Measurements from ENCODE around the gene PODXL.

Gene PODXL

GRCh38 chr7:131600085-131600881 lies 43.9 kb upstream of the PODXL start:
- H3K4me3 ChIP-seq (ENCODE audit: low read depth, low read length): no peak overlapping the region
- peak; percentile 59 for DNase-seq (ENCODE audit: low read depth, low spot score)
- in situ Hi-C loops (cut with HindIII; ENCODE audit: low sequenced_read_pairs): no loop called here
- TF ChIP-seq CTCF (IDR thresholded peaks at IDR 0.05; ENCODE audit: low read depth, low read length): no peak

GRCh38 chr7:131596785-131597184 lies 40.4 kb upstream of the PODXL start:
- H3K4me3 ChIP-seq (ENCODE audit: low read depth, low read length): no peak overlapping the region
- in situ Hi-C loops (cut with HindIII; ENCODE audit: low sequenced_read_pairs): no loop called here
- no peak for DNase-seq (ENCODE audit: low read depth, low spot score)
- no peak for TF ChIP-seq CTCF (IDR thresholded peaks at IDR 0.05; ENCODE audit: low read depth, low read length)

- in situ Hi-C loops (cut with HindIII; ENCODE audit: low sequenced_read_pairs): no loop called here
- H3K4me3 ChIP-seq (ENCODE audit: low read depth, low read length): no peak overlapping the region
- no peak for TF ChIP-seq CTCF (IDR thresholded peaks at IDR 0.05; ENCODE audit: low read depth, low read length)
- no peak for DNase-seq (ENCODE audit: low read depth, low spot score)
Measured at GRCh38 chr7:131595699-131596098, 39.3 kb upstream of the PODXL start.

- in situ Hi-C loops (cut with HindIII; ENCODE audit: low sequenced_read_pairs): no loop called here
- no peak for DNase-seq (ENCODE audit: low read depth, low spot score)
- no peak overlapping the region for H3K4me3 ChIP-seq (ENCODE audit: low read depth, low read length)
- no peak for TF ChIP-seq CTCF (IDR thresholded peaks at IDR 0.05; ENCODE audit: low read depth, low read length)
Measured at GRCh38 chr7:131591687-131592319, 35.4 kb upstream of the PODXL start.

GRCh38 chr7:131587315-131587923 lies 31.0 kb upstream of the PODXL start:
- H3K4me3 ChIP-seq (ENCODE audit: low read depth, low read length): no peak overlapping the region
- no peak for TF ChIP-seq CTCF (IDR thresholded peaks at IDR 0.05; ENCODE audit: low read depth, low read length)
- in situ Hi-C loops (cut with HindIII; ENCODE audit: low sequenced_read_pairs): no loop called here
- DNase-seq (ENCODE audit: low read depth, low spot score): no peak

GRCh38 chr7:131586759-131587158 lies 30.3 kb upstream of the PODXL start:
- TF ChIP-seq CTCF (IDR thresholded peaks at IDR 0.05; ENCODE audit: low read depth, low read length): no peak
- no peak for DNase-seq (ENCODE audit: low read depth, low spot score)
- in situ Hi-C loops (cut with HindIII; ENCODE audit: low sequenced_read_pairs): no loop called here
- no peak overlapping the region for H3K4me3 ChIP-seq (ENCODE audit: low read depth, low read length)
